Measurements from ENCODE around the gene FSD2.

DNA sequence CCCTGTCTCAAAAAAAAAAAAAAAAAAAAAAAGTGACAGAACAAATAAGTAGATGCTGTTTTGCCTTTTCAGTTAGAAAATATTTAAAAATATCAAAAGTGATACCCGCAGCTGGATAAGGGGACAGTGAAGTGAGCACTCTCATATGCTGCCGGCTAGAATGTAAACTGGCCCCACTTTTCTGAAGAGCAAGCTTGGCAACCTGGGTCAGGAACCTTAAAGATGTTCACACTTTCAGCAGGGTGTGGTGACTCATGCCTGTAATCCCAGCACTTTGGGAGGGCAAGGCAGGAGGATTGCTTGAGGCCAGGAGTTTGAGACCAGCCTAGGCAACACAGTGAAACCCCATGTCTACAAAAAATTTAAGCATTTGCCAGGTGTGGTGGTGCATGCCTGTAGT, 17.4 kb downstream of the FSD2 start:
- TF ChIP-seq POLR2A (IDR thresholded peaks at IDR 0.05) (no peak), CTCF (IDR thresholded peaks at IDR 0.05) (no peak), POLR2AphosphoS5 (IDR thresholded peaks at IDR 0.05) (no peak), EP300 (IDR thresholded peaks at IDR 0.05) (no peak)

Measured in upper lobe of left lung (tissue), 4 donors.